MG63 (cell line): Measurements from ENCODE around the gene ADRB2. TPM values are rescaled to one million over a fixed set of nuclear protein-coding genes. Genes with fewer than 3 reads are reported as not detected.

Experiments
- DNase-seq: peaks from one replicate; pipeline ENCODE4 v3.0.0-alpha.2; 2020
- H3K27me3 ChIP-seq: fragments of 250-450 bp; sonication (Bioruptor Pico); 2 replicates; pipeline ENCODE4 v1.5.1; 2020; ENCODE audit warnings: mild to moderate bottlenecking, moderate library complexity
- H3K36me3 ChIP-seq: fragments of 250-450 bp; sonication (Bioruptor Pico); 2 replicates; pipeline ENCODE4 v1.5.1; 2020; ENCODE audit warnings: mild to moderate bottlenecking, moderate library complexity
- H3K4me3 ChIP-seq: fragments of 250-450 bp; sonication (Bioruptor Pico); 2 replicates; pipeline ENCODE4 v1.5.1; 2020; ENCODE audit warnings: mild to moderate bottlenecking, moderate library complexity
- H3K9me3 ChIP-seq: fragments of 250-450 bp; sonication (Bioruptor Pico); 2 replicates; pipeline ENCODE4 v1.5.1; 2020; ENCODE audit warnings: mild to moderate bottlenecking, moderate library complexity
- total RNA-seq: library from RNA; depleted of rRNA; stranded (reverse); fragments of >200 nt; shearing (Covaris generic); gene quantifications from 2 replicates; pipeline ENCODE4 v1.2.3, GENCODE V29; 2014; ENCODE audit warnings: low replicate concordance

Gene ADRB2
- total RNA-seq, 1 experiment from 2014 or later, result 12.9 TPM

GRCh38 chr5:148839960-148840359 lies 13.5 kb downstream of the ADRB2 start:
- peaks cover 6% of the 10 kb centered on the region for H3K36me3 ChIP-seq
- no peak for DNase-seq
- no peaks in the 10 kb centered on the region for H3K27me3 ChIP-seq
- H3K9me3 ChIP-seq, result no peaks in the 10 kb centered on the region
- no peak overlapping the region for H3K4me3 ChIP-seq

- H3K36me3 ChIP-seq, result peaks cover 6% of the 10 kb centered on the region
- DNase-seq, result no peak
- no peaks in the 10 kb centered on the region for H3K9me3 ChIP-seq
- no peaks in the 10 kb centered on the region for H3K27me3 ChIP-seq
- no peak overlapping the region for H3K4me3 ChIP-seq
Measured at GRCh38 chr5:148840531-148840930, 14.1 kb downstream of the ADRB2 start.

GRCh38 chr5:148841519-148841918 lies 15.1 kb downstream of the ADRB2 start:
- no peak for DNase-seq
- no peaks in the 10 kb centered on the region for H3K27me3 ChIP-seq
- no peaks in the 10 kb centered on the region for H3K9me3 ChIP-seq
- H3K36me3 ChIP-seq, result peaks cover 6% of the 10 kb centered on the region
- H3K4me3 ChIP-seq, result no peak overlapping the region

- peaks cover 2% of the 10 kb centered on the region for H3K36me3 ChIP-seq
- H3K27me3 ChIP-seq, result no peaks in the 10 kb centered on the region
- no peak overlapping the region for H3K4me3 ChIP-seq
- no peak for DNase-seq
- H3K9me3 ChIP-seq, result no peaks in the 10 kb centered on the region
Measured at GRCh38 chr5:148842161-148842560, 15.8 kb downstream of the ADRB2 start.

- Histone ChIP-seq H3K36me3 (no peaks in the 10 kb centered on the region), H3K27me3 (no peaks in the 10 kb centered on the region), H3K9me3 (no peaks in the 10 kb centered on the region; the same call in 1 of the 2 replicates), H3K4me3 (no peak overlapping the region)
- DNase-seq, result peak; percentile 46
Measured at GRCh38 chr5:148843510-148844318, 17.3 kb downstream of the ADRB2 start.

GRCh38 chr5:148844433-148845280 lies 18.2 kb downstream of the ADRB2 start:
- Histone ChIP-seq H3K4me3 (no peak overlapping the region), H3K27me3 (no peaks in the 10 kb centered on the region), H3K9me3 (no peaks in the 10 kb centered on the region; the same call in 1 of the 2 replicates), H3K36me3 (no peaks in the 10 kb centered on the region)
- DNase-seq, result peak; percentile 40

- Histone ChIP-seq H3K4me3 (no peak overlapping the region), H3K9me3 (no peaks in the 10 kb centered on the region; the same call in 1 of the 2 replicates), H3K27me3 (no peaks in the 10 kb centered on the region), H3K36me3 (no peaks in the 10 kb centered on the region)
- DNase-seq, result peak; percentile 59
Measured at GRCh38 chr5:148846930-148847329, 20.5 kb downstream of the ADRB2 start.

- no peaks in the 10 kb centered on the region for H3K27me3 ChIP-seq
- H3K4me3 ChIP-seq, result no peak overlapping the region
- H3K9me3 ChIP-seq, result no peaks in the 10 kb centered on the region; the same call in 1 of the 2 replicates
- DNase-seq, result no peak
- H3K36me3 ChIP-seq, result no peaks in the 10 kb centered on the region
Measured at GRCh38 chr5:148847456-148847855, 21.0 kb downstream of the ADRB2 start.

GRCh38 chr5:148848393-148849031 lies 22.1 kb downstream of the ADRB2 start:
- Histone ChIP-seq H3K4me3 (no peak overlapping the region), H3K36me3 (peaks cover 3% of the 10 kb centered on the region; the same call in 1 of the 2 replicates), H3K27me3 (no peaks in the 10 kb centered on the region), H3K9me3 (no peaks in the 10 kb centered on the region; the same call in 1 of the 2 replicates)
- no peak for DNase-seq

- Histone ChIP-seq H3K36me3 (peaks cover 3% of the 10 kb centered on the region; the same call in 1 of the 2 replicates), H3K9me3 (no peaks in the 10 kb centered on the region; the same call in 1 of the 2 replicates), H3K27me3 (no peaks in the 10 kb centered on the region), H3K4me3 (no peak overlapping the region)
- DNase-seq, result no peak
Measured at GRCh38 chr5:148849461-148849860, 23.1 kb downstream of the ADRB2 start.

- no peak for DNase-seq
- Histone ChIP-seq H3K36me3 (peaks cover 3% of the 10 kb centered on the region; the same call in 1 of the 2 replicates), H3K4me3 (no peak overlapping the region)
Measured at GRCh38 chr5:148850836-148851235, 24.4 kb downstream of the ADRB2 start.

GRCh38 chr5:148853868-148854267 lies 27.5 kb downstream of the ADRB2 start:
- Histone ChIP-seq H3K9me3 (no peaks in the 10 kb centered on the region), H3K27me3 (no peaks in the 10 kb centered on the region), H3K36me3 (peaks cover 3% of the 10 kb centered on the region; the same call in 1 of the 2 replicates), H3K4me3 (no peak overlapping the region)
- DNase-seq, result no peak

More at GRCh38 chr5:148850836-148851235, 24.4 kb downstream of the ADRB2 start:
- no peaks in the 10 kb centered on the region for H3K27me3 ChIP-seq
- H3K9me3 ChIP-seq, result no peaks in the 10 kb centered on the region; the same call in 1 of the 2 replicates

GRCh38 chr5:148855249-148856008 lies 29.0 kb downstream of the ADRB2 start:
- H3K36me3 ChIP-seq, result peaks cover 3% of the 10 kb centered on the region; the same call in 1 of the 2 replicates
- H3K4me3 ChIP-seq, result no peak overlapping the region
- H3K27me3 ChIP-seq, result no peaks in the 10 kb centered on the region
- peak; percentile 37 for DNase-seq
- H3K9me3 ChIP-seq, result no peaks in the 10 kb centered on the region

- Histone ChIP-seq H3K4me3 (no peak overlapping the region), H3K9me3 (no peaks in the 10 kb centered on the region), H3K27me3 (no peaks in the 10 kb centered on the region), H3K36me3 (peaks cover 3% of the 10 kb centered on the region; the same call in 1 of the 2 replicates)
- no peak for DNase-seq
Measured at GRCh38 chr5:148856009-148856367, 29.6 kb downstream of the ADRB2 start.

- Histone ChIP-seq H3K27me3 (no peaks in the 10 kb centered on the region), H3K36me3 (peaks cover 3% of the 10 kb centered on the region; the same call in 1 of the 2 replicates), H3K9me3 (no peaks in the 10 kb centered on the region), H3K4me3 (no peak overlapping the region)
- no peak for DNase-seq
Measured at GRCh38 chr5:148856424-148856823, 30.0 kb downstream of the ADRB2 start.

- DNase-seq, result no peak
- Histone ChIP-seq H3K4me3 (no peak overlapping the region), H3K36me3 (peaks cover 3% of the 10 kb centered on the region), H3K9me3 (no peaks in the 10 kb centered on the region), H3K27me3 (no peaks in the 10 kb centered on the region)
Measured at GRCh38 chr5:148857474-148857873, 31.1 kb downstream of the ADRB2 start.
